Spleen (tissue), 11 donors: ENCODE data around the gene CALHM2. TPM values are rescaled to one million over a fixed set of nuclear protein-coding genes. Genes with fewer than 3 reads are reported as not detected.

Experiments
- DNase-seq: peaks from one replicate; pipeline ENCODE4 v3.0.0-alpha.2; 2020
- H3K27ac ChIP-seq, 8 donors: fragments of 200-600 bp; sonication (generic) in 7 of 8; 1 replicate in 4 of 8; 2 replicates in 4 of 8; pipeline versions ENCODE4 v1.5.0 to v1.8.0; 2016 to 2021; ENCODE audit warnings: inconsistent platforms in 4 of 8, mild to moderate bottlenecking in 4 of 8, moderate library complexity in 1 of 8
- H3K27me3 ChIP-seq, 7 donors: fragments of 200-600 bp; sonication (generic) in 6 of 7; replicated peaks in 1 of 7; 1 replicate in 4 of 7; 2 replicates in 3 of 7; pipeline versions ENCODE4 v1.5.0 to v1.8.0; 2016 to 2021; ENCODE audit warnings: inconsistent platforms in 3 of 7, mild to moderate bottlenecking in 1 of 7
- H3K36me3 ChIP-seq, 6 donors: fragments of 200-600 bp; sonication (generic) in 5 of 6; 1 replicate in 4 of 6; 2 replicates in 2 of 6; pipeline versions ENCODE4 v1.5.0 to v1.8.0; 2016 to 2021; ENCODE audit warnings: inconsistent platforms in 2 of 6
- H3K4me1 ChIP-seq, 6 donors: fragments of 200-600 bp; sonication (generic) in 5 of 6; 1 replicate in 3 of 6; 2 replicates in 3 of 6; pipeline versions ENCODE4 v1.5.0 to v1.8.0; 2016 to 2021; ENCODE audit warnings: inconsistent platforms in 3 of 6
- H3K4me3 ChIP-seq, 8 donors: fragments of 200-600 bp; sonication (generic) in 7 of 8; 1 replicate in 4 of 8; 2 replicates in 4 of 8; pipeline versions ENCODE4 v1.5.0 to v1.8.0; 2016 to 2021; ENCODE audit warnings: inconsistent platforms in 4 of 8, mild to moderate bottlenecking in 4 of 8, moderate library complexity in 2 of 8
- H3K9me3 ChIP-seq, 8 donors: fragments of 200-600 bp; sonication (generic) in 7 of 8; 1 replicate in 4 of 8; 2 replicates in 4 of 8; pipeline versions ENCODE4 v1.5.0 to v1.8.0; 2016 to 2021; ENCODE audit warnings: inconsistent platforms in 4 of 8
- CTCF ChIP-seq, 11 experiments: fragments of 200-600 bp in 7 of 11; fragments of 450-650 bp in 4 of 11; sonication (generic) in 4 of 11; IDR thresholded peaks in 8 of 11; conservative IDR thresholded peaks in 3 of 11; 1 replicate in 7 of 11; 2 replicates in 4 of 11; pipeline versions ENCODE4 v1.4.0 to v1.8.0; 2016 to 2021; ENCODE audit warnings: antibody characterized with exemption in 11 of 11, inconsistent platforms in 4 of 11, mild to moderate bottlenecking in 1 of 11
- POLR2A ChIP-seq, 3 donors: fragments of 450-650 bp; IDR thresholded peaks; one replicate each; pipeline ENCODE4 v1.5.1; 2017; ENCODE audit warnings: antibody characterized with exemption in 3 of 3, mild to moderate bottlenecking in 1 of 3
- POLR2AphosphoS5 ChIP-seq, 3 donors: sonication (generic); formaldehyde crosslinking; IDR thresholded peaks; one replicate each; pipeline ENCODE4 v1.5.1; 2017; ENCODE audit warnings: antibody characterized with exemption in 3 of 3
- WGBS, 5 donors: extraction: QIAGEN DNeasy Blood & Tissue Kit in 3 of 5; methylation state at CpG; one replicate each; pipeline versions ENCODE4 v1.1.5 to v1.1.7; 2013 to 2018; 5-methylcytosine and 5-hydroxymethylcytosine counted together
- intact Hi-C: fragments of 100-400 bp; cut with DNase I; formaldehyde crosslinking; loops from one replicate; pipeline ENCODE4 v1.15.0; 2023; ENCODE audit warnings: low total_unique reads
- polyA plus RNA-seq, 3 donors: library from polyadenylated mRNA; stranded (reverse); fragments of 200-250 nt; gene quantifications; one replicate each; pipeline ENCODE4 v1.2.1, GENCODE V29; 2013
- total RNA-seq, 7 donors: library from RNA; depleted of rRNA in 3 of 7; stranded (reverse); fragments of >200 nt in 3 of 7; fragmentation: NEBNext Ultra II Directional in 4 of 7; extraction: Animal tissue kit (Norgen Biotek cat#: 25700) in 4 of 7; gene quantifications; one replicate each; pipeline versions ENCODE4 v1.1.0 to v1.2.1, GENCODE V29; 2016 to 2021
- donor health status: healthy with polysubstance abuse.
- donor health status: DM: no; HTN: no; CAD: no; lungs with moderate emphysema.
- donor health status: DM: no; HTN: no; CAD: no.
- donor health status: Bipolar disorder and iron deficiency.
- donor health status: healthy.
- donor health status: DM: no; HTN: no; CAD: no.
- donor health status: DM: yes; HTN: yes; CAD: no.

CALHM2 gene
- total and polyA plus RNA-seq, 10 donors, result 12.6 to 91.6 (median 52.4) TPM

GRCh38 chr10:103467406-103467805 is 15.2 kb upstream of the CALHM2 start:
- intact Hi-C loops, result no loop called here

GRCh38 chr10:103466734-103467133 is 14.6 kb upstream of the CALHM2 start:
- TF ChIP-seq POLR2AphosphoS5 (IDR thresholded peaks at IDR 0.05) (no peak), CTCF (IDR thresholded peaks at IDR 0.05 in 8 of 11, conservative IDR thresholded peaks at IDR 0.05 in 3 of 11) (no peak), POLR2A (IDR thresholded peaks at IDR 0.05) (no peak)
- no peak for DNase-seq
- Histone ChIP-seq H3K9me3 (no peaks in the 10 kb centered on the region), H3K27me3 (no peaks in the 10 kb centered on the region), H3K27ac (peak overlapping the region in 5 of 8 donors; percentile 13 to 70 (median 58)), H3K36me3 (no peaks in the 10 kb centered on the region), H3K4me1 (peaks cover 9 to 49% (median 33%) of the 10 kb centered on the region in 6 donors), H3K4me3 (no peak overlapping the region)
- WGBS, 5 donors, result 75 to 91% (median 77%) methylated on average over 3 of the region's 3 CpGs
- intact Hi-C loops, result no loop called here

More at GRCh38 chr10:103467406-103467805, 15.2 kb upstream of the CALHM2 start:
- TF ChIP-seq CTCF (IDR thresholded peaks at IDR 0.05 in 8 of 11, conservative IDR thresholded peaks at IDR 0.05 in 3 of 11) (no peak), POLR2A (IDR thresholded peaks at IDR 0.05) (no peak), POLR2AphosphoS5 (IDR thresholded peaks at IDR 0.05) (no peak)
- peak overlapping the region in 4 of 8 donors; percentile 33 to 70 (median 62) for H3K27ac ChIP-seq
- no peak overlapping the region for H3K4me3 ChIP-seq
- 69 to 80% (median 78%) methylated on average over 7 of the region's 7 CpGs for WGBS, 5 donors
- no peaks in the 10 kb centered on the region for H3K36me3 ChIP-seq
- DNase-seq, result no peak
- no peaks in the 10 kb centered on the region for H3K27me3 ChIP-seq
- H3K9me3 ChIP-seq, result no peaks in the 10 kb centered on the region
- H3K4me1 ChIP-seq, result peaks cover 16 to 56% (median 39%) of the 10 kb centered on the region in 6 donors

GRCh38 chr10:103465411-103466179 is 13.4 kb upstream of the CALHM2 start:
- 76 to 94% (median 87%) methylated on average over 14 of the region's 14 CpGs for WGBS, 5 donors
- H3K9me3 ChIP-seq, result no peaks in the 10 kb centered on the region
- TF ChIP-seq POLR2AphosphoS5 (IDR thresholded peaks at IDR 0.05) (no peak), POLR2A (IDR thresholded peaks at IDR 0.05) (no peak), CTCF (IDR thresholded peaks at IDR 0.05 in 8 of 11, conservative IDR thresholded peaks at IDR 0.05 in 3 of 11) (no peak)
- no peak overlapping the region for H3K4me3 ChIP-seq
- H3K4me1 ChIP-seq, result peaks cover under 1 to 38% (median 21%) of the 10 kb centered on the region in 6 donors
- H3K27me3 ChIP-seq, result no peaks in the 10 kb centered on the region
- H3K36me3 ChIP-seq, result no peaks in the 10 kb centered on the region
- DNase-seq, result no peak
- intact Hi-C loops, result no loop called here
- H3K27ac ChIP-seq, result peak overlapping the region in 3 of 8 donors; percentile 24 to 54 (median 50)

GRCh38 chr10:103463499-103463898 is 11.3 kb upstream of the CALHM2 start:
- H3K4me3 ChIP-seq, result no peak overlapping the region
- peaks cover 0 to 32% (median 20%) of the 10 kb centered on the region in 6 donors for H3K4me1 ChIP-seq
- no peak overlapping the region for H3K27ac ChIP-seq
- no peaks in the 10 kb centered on the region for H3K36me3 ChIP-seq
- no peak for DNase-seq
- H3K9me3 ChIP-seq, result no peaks in the 10 kb centered on the region
- TF ChIP-seq POLR2AphosphoS5 (IDR thresholded peaks at IDR 0.05), result no peak
- TF ChIP-seq CTCF (IDR thresholded peaks at IDR 0.05 in 8 of 11, conservative IDR thresholded peaks at IDR 0.05 in 3 of 11), result no peak
- TF ChIP-seq POLR2A (IDR thresholded peaks at IDR 0.05), result no peak
- intact Hi-C loops, result no loop called here
- H3K27me3 ChIP-seq, result no peaks in the 10 kb centered on the region
- 78 to 90% (median 86%) methylated on average over 4 of the region's 4 CpGs for WGBS, 5 donors
